ENCODE measurements around the gene WNT7A.

The WNT7A gene

DNA sequence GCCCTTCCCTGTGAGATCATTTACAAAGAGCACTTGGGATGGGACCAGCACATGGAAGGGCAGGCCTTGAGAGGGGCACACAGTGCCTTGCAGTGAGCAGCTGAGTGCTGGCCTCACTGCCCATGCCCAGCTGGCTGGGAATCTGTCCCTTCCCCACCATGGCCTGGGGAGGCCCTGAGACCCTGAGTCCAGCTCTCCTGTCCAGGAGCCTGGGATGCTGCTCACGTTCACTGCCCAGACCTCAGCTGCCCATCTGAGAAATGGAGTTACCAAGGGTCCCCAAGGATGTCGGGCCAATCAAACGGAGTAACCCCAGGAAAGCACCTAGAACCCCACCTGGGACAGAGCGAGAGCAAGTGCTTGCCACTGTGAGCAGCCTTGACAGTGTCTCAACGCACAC lies 35.6 kb downstream of the WNT7A start:
- no peak for DNase-seq

DNA sequence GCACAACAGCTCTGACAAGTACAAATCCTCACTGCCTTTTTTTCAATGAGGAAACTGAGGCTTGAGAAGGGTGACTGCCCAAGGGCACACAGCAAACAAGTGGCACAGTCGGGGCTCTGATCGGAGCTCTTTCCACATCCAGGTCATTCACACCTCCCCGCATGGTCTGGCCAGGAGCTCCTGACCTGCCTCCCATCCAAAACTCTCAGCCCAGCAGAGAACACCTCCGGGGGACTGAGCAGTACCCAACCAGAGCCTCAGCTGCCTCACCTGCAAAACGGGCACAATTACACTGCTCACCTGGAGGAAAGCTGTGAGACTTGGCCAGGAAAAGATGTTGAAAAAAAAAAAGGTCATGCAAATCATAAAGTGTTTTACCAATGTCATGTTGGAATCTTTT lies 36.5 kb downstream of the WNT7A start:
- no peak for DNase-seq

DNA sequence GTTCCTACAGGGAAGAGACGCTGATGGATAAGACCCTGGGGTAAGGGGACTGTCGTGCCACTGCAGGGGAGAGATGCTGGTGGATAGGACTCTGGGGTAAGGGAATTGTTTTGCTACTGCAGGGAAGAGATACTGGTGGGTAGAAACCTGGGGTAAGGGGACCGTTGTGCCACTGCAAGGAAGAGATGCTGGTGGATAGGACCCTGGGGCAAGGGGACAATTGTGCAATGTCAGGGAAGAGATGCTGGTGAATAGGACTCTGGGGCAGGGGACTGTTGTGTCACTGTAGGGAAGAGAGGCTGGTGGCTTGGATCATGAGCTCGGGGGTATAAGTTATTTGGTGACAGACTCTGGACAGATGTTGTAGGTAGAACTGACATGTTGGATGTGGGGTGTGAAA lies 37.6 kb downstream of the WNT7A start:
- no peak for DNase-seq

DNA sequence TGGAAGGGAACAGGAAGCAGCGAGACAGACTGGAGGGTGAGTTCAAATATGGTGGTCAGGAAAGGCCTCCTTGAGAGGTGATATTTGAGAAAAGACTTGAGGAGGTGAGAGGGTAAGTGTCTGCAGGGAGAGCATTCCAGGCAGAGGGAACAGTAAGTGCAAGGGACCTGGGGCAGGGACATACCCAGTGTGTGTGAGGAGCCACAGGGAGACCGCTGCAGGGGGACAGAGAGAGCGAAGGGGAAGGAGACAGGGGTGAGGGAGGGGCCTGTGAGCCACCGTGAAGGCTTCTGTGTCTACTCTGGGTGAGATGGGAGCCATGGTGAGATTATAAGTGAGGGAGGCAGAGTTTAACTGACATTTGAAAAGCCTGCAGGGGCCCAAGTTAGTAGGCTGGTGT lies 38.0 kb downstream of the WNT7A start:
- DNase-seq, result no peak

DNA sequence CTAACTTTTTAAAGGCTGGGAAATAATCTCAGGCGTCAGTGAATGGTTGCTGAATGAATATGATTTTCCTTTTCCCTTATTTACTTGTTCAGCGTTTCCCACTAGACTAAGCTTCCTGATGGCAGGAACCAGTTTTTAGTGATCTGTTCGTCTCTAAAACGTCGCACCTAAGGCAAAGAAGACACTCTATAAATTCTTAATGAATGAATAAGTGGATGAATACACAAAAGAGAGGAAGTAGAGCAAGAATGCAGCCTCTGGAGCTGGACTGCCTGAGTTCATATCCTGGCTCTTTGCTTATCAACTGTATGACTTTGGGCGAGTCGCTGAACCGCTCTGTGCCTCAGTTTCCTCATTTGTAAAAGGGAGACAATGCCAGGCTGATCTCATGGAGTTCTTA lies 38.7 kb downstream of the WNT7A start:
- DNase-seq, result no peak

DNA sequence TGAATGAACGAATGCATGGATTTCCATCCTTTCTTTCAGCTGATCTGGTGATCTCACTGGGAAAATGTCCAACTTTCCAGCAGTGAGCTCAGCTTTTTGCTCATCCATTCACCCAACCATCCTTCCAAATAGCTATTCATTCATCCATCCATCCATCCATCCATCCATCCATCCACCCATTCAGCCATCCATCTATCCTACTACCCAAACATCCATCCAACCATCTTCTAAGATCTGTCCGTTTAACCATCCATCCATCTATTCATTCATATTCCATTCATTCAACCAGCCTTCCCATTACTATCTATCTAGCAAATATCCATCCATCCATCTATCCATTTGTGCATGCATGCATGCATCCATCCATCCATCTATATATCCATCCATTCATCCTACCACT lies 39.4 kb downstream of the WNT7A start:
- no peak for DNase-seq

DNA sequence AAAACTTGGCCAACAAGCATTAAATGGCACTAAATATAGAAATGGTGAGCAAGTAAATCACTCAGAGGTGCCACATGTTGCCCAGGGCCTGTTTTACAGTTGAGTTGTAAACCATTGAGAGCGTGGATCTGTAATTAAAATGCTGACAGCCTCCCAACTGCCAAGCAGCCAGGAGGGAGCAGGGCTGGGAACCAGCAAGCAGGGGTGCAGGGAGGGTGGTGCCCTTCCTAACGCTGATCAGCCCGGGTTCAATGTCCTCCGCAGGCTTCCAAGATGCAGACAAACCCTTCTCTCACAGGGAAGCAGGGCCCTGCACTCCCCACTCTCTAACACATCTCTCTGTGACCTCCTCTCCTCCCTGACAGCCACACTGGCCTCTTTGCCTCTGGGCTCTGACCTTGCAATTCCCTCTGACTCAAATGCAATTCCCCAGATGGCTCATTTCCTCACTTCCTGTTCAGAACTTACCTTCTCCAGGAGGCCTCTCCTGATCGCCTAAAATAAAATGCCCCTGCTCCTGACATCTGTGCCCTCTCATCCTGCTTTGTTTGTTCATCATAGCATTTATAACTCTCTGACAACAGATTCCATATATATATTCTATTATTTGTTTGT lies 40.0 kb downstream of the WNT7A start:
- DNase-seq, result no peak

DNA sequence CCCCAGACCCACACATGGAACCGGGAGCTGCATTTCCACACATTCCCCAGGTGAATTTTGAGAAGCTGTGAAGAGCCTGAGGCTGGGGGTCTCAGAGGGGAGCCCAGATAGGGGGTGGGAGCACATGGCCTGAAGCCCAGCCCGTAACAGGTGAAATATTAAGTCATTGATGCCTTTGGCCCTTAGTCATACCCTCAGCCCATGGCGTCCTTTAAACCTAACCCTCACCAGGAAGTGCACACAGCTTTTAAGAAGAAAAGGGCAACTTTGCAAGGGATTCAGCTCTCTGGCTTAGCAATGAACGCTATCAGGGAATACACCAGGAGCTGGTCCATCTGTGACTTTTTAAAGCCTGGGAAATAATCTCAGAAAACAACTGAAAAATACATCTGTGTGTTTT lies 40.6 kb downstream of the WNT7A start:
- DNase-seq, result no peak

DNA sequence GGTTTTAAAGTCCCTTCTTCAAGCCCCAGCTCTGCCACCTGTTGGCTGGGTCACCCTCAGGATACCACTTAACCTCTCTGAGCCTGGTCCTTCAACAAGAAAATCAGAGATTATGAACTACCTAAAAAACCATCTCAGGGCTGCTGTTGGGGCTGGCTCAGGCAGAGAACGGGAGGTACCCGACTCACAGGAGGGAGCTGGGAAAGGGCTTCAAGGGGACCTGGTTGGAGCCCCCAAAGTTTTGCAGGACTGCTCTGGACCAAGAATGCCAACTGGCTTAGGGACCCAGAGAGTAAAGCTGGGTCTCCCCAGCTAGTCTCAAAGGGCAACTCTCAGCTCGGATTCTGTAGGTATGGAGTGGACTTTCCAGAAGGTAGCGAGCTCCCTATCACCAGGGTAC lies 41.5 kb downstream of the WNT7A start:
- DNase-seq, result no peak

DNA sequence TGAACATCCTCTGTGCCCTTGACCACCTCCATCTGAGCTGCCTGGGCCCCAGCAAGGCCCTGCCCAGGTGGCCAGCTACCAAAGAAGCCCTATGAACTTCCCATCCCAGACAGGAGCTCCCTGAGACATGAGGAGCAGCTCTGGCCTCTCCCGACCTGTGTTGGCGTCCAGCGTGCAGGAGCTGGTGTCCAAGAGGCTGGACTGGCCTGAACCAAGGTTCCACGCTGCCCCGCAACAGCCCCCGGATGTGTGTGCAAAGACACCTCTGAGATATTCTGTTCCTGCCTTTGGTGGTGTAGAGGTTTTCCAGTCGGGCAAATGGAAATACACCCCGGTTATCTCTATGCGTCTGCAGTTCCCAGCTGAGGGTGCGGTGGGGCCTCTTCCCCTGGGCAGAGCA lies 42.1 kb downstream of the WNT7A start:
- no peak for DNase-seq

DNA sequence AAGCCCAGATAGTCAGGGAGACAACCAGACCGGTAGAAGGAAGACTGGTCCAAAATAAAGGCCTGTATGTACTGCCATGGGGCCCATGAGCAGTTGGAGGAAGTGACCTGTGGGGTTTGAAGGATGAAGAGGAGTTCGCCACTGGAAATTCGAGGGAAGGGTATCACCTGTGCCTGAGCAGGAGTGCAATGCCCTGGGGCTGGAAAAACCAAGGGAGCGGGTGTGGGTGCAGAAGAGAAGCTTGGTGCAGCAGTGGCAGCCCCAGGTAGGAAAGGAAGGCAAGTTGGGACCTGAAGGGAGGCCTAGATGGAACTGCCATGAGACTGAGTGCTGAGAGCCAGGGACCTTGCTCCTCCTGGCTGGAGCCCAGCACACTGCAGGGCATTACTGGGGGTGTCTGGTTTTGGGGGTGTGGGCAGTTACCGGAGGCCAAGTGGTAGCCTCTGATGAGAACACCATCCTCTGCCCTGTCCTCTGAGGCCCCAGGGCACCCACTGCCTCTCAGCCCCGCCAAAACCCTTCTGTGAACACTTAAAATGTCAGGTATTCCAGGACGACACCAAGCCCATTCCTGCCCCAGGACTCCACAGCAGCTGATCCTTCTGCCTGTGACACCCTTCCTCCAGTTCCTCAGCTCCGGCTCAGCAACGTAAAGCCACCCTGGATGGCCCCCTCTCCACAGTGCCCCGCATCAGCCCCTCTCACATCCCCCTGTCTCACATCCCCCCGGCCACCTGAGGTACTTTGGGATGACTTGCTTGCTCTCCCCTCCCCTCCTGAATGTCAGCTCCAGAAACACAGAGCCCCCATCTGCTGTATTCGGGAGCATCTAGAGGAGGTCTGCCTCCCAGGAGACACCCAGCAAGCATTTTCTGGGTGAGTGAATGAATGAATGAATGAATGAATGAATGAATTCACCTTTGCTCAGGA lies 42.9 kb downstream of the WNT7A start:
- no peak for DNase-seq

DNA sequence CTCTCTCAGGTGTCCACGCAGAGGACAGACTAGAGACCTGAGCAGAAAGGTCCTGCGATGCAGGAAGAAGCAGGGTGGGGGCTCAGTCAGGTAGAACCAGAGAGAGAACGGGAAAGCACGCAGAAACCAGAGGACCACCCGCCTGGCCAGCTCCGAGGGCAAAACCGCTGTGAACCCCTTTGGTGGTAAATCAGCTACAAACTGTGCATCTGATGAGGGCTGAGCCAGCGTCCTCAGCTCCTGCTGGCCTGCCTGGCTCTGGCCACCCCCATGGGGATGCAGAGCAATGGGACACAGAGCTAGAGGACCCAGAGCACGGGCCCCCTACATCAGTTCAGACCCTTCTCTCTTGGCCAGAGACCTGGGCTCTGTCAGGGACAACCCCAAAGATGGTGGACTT lies 44.6 kb downstream of the WNT7A start:
- no peak for DNase-seq

DNA sequence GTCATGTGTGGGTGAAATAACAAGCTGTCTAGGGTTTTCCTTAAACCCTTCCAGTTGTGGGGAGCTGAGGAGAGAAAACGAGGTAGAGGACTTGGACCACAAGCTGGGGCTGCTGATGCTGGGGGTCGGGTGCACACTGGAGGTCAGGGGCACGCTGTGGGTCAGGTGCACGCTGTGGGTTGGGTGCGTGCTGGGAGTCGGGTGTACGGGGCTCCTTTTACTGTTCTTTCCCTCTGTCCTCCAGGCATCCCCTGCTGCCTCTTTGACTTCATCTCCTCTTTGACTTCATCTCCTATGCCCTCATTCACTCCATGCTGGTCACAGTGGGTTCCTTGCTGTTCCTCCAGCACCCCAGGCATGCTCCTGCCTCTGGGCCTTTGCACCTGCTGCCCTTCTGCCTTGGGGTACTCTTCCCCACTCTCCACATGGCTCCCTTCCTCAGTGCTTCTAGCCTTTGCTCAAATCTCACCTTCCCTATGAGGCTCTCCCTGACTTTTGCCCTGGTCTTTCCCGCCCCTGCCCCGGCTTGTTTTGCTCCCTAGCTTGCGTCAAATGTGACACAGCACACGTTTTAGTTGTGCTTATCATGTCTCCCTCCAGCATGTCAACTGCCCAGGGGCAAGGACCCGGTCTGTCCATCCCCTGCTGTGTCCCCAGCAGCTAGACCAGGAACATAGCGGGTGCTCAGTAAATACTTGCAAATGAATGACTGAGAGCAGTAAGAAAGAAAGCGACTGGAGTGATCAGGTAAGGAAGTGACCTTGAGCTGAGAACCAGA lies 45.4 kb downstream of the WNT7A start:
- no peak for DNase-seq

DNA sequence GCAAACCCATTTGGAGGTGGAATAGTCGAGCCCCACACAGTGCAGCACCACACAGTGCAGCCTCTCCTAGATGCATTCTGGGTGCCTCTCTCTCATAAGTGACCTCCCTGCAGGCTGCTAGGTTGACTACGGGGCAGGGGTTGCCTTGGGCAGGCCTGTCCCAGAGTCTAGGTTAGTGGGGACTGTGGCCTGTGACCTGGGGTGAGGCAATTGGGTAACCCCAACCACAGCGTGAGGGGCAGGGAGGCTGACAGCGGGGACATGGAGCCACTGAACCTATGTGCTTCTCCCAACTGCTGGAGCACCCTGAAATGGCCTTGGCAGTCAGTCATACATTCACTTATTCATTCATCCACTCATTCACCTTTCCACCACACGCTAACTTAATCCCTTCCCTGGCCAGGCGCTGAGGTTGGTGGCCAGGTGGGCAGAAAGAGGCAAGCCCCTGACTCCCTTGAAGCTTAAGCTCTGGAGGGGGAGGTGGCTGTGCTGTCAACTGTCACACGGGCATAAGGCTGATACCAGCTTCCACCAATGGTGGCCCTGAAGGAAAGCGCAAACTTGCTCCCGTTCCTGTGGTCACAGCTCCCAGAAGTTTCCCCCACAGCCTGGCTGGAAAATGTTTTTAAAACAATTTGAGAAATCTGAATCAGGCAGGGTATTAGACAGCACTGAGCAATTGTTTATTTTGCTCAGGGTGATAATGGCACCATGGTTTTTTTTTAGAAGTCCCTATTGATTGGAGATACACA lies 46.2 kb downstream of the WNT7A start:
- no peak for DNase-seq

DNA sequence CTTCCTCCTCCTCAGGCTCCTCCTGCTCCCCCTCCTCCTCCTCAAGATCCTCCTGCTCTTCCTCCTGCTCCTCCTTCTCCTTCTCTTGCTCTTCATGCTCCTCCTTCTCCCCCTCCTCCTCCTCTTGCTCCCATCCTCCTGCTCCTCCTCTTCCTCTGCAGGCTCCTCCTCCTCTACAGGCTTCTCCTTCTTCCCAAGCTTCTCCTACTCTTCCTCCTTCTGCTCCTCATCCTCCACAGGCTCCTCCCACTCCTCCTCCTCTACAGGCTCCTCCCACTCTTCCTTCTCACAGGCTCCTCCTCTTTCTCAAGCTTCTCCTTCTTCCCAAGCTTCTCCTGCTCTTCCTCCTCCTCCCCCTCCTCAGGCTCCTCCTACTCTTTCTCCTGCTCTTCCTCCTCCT lies 47.7 kb downstream of the WNT7A start:
- DNase-seq, result no peak

DNA sequence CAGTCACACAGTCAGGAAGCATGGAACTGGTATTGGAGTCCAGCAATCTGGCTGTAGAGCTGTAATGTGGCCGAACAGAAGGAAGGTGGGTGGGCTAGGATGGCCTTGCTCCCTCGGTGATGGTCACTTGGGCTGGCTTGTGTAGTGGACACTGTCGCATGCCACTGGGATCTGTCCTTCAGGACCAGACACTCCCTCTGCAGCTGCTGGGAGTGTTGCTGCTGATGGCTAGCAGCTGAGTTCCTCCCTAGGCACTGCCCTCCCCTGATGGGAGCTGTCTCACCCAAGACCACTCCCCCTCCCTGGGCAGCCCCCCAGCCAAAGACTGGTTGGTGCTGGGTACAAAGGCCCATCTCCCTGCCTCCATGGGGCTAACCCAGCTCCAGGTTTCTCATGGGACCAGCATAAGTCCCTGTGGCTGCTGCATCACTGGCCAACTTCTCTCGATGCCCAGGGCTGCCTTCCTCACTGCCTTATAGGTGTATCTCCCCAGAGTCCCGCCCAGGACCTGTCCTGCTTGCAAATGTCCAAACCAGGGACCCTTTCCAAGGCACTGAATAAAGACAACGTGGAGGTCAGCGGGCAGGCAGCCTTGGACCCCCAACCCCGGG lies 48.4 kb downstream of the WNT7A start:
- DNase-seq, result no peak

DNA sequence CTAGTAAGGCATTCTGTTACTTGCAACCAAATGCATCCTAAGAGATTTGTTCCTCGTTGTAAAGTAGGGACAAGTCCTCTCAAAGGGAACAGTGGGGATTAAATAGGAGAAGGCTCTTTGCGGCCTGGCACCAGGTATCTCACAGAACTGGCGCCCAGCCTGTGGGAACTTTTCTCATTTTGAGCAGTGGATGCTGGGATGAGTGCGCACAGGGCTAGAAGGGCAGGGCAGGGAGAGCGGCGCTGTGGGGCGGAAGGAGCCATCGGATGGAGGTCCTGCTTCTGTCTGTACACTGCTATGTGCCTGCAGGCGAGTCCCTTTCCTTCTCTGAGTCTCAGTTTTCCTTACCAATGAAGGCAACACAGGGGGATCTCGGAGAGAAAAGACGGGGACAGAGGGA lies 50.6 kb downstream of the WNT7A start:
- no peak for DNase-seq

DNA sequence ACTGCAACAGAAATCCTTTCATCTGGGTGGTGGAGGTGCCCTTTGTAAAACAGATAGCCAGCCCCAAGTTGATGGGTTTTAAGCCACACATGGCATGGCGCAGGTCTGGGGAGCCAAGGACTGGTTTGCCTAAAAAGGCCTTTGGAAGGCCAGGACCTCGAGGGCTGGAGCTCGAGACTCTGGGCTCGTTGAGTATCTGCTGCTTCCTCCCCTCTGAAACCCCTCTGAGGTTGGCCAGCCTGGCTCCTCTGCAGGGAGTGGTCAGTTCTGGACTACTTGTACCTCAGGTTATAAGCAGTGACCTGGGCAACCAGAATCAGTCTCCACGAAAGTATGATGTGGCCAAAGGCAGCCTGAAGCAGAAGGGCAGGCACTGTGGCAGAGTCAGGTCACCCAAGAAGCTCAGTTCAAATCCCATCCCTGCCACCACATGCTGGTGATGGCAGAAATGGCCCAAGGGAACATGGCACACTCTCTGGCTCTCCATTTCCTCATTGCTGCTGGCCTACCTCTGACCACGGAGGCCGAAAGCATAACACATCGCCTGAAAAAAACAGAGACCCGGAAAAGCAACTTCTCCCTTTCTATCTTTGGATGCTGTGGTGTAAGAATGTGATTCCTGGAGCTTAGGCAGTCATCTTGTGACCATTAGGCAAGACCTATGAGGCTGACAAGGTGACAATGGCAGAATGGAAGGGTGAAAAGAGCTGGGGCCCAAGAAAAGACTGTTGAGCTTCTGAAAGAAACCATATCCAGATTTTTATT lies 51.2 kb downstream of the WNT7A start:
- DNase-seq, result no peak

DNA sequence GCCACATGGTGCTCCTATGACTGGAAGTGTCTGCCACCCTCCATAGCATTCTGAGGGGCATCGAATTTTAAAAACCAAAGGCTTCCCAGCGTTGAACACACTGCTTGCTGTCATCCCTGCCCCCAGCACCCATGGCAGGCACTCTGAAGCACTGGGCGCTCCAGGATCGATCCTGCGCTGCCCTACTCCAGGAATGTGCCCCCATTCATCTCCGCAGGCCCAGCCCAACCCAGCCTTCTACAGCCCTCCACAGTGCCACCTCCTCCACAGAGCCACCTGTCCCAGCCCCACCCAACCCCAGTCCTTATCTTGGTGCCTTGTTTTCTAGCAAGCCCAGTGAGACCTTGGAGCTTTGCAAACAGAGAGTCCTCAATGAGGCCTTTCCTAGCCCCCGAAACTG lies 52.2 kb downstream of the WNT7A start:
- no peak for DNase-seq

DNA sequence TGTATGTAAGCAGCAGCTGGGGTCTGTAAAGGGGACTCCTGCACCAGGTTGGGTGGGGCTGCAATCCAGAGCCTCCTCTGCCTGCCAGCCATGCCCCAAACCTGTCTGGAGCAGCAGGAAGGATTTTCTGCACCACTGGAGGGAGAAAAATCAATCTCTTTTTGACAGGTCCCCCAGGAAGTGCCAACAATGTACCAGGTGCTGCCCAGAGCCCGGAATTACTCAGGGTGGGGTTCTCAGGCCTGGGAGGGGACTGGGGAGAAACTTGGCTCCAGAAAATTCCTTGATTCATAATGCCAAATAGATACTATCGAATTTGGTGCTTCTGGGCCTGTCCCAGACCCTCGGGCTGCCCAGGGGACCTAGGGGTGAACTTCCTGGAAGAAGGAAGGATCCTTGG lies 52.6 kb downstream of the WNT7A start:
- DNase-seq, result no peak

DNA sequence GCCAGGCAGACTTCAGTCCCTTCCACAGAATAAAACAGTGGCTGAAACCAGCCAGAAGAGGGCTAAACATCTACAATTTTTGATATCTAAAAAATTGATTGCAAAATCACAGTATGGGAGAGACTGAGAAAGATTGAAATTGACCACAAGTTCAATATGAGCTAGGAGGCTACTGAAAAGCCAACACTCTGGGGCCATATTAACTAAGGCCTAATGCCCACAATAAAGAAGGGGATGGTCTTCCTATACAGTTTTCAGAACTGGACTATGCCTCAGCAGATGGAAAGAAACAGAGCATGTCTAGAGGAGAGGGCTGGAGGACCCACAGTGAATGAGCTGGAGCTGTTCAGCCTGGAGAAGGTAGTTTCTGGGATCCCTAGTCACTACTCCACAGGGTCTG lies 53.2 kb downstream of the WNT7A start:
- DNase-seq, result no peak

DNA sequence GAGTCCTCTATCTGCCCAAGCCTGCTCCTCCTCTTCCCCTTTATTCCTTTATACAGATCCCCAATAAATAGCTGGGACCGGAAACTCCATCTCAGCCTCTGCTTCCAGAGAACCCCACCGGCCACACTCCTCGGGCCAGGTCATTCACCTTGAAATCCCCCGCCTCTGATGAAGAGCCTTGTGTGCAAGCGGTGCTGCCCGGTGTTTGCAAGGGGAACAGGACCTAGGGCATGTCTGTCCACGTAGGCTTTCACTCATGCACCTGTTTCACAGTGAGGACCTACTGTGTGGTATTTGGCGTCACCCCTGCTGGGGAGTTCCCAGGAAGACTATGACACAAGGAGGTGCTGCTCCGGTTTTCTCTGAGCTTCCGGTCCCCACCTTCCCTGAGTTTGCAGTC lies 54.0 kb downstream of the WNT7A start:
- DNase-seq, result no peak

Measured in GF-D8 (cell line).